ENCODE data around the gene CMTM3.

CMTM3 gene

DNA sequence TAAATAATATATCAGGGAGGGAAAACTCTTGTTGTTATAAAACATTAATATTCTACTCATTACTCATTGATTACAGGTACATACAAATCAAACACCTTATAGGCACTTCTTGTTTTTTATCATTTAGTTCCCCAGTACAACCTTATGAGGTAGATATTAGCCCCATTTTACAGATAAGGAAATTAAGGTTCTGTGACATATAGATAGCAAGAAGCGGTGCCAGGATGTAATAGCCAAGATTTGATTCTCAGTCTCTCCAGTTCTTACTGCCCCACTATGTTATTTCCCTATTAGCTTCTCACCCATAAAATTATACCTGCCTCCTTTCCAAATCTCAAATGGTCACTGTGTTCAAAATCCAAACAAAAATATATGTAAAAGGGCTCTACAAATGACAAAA is 36.9 kb downstream of the CMTM3 start:
- no peak overlapping the region for H3K4me3 ChIP-seq (ENCODE audit: low read depth, low read length)
- H3K36me3 ChIP-seq (ENCODE audit: control insufficient read depth in 2 of 2, insufficient read depth in 1 of 2, low read length in 2 of 2): peaks cover 0 to 1% of the 10 kb centered on the region in 2 experiments; a peak in 2 of 3 replicates
- no peak for TF ChIP-seq ZNF623 (tag by site-specific recombination; IDR thresholded peaks at IDR 0.05)
- TF ChIP-seq ZNF302 (tag by site-specific recombination; IDR thresholded peaks at IDR 0.05; ENCODE audit: low read depth): no peak
- TF ChIP-seq, protein P1, sequence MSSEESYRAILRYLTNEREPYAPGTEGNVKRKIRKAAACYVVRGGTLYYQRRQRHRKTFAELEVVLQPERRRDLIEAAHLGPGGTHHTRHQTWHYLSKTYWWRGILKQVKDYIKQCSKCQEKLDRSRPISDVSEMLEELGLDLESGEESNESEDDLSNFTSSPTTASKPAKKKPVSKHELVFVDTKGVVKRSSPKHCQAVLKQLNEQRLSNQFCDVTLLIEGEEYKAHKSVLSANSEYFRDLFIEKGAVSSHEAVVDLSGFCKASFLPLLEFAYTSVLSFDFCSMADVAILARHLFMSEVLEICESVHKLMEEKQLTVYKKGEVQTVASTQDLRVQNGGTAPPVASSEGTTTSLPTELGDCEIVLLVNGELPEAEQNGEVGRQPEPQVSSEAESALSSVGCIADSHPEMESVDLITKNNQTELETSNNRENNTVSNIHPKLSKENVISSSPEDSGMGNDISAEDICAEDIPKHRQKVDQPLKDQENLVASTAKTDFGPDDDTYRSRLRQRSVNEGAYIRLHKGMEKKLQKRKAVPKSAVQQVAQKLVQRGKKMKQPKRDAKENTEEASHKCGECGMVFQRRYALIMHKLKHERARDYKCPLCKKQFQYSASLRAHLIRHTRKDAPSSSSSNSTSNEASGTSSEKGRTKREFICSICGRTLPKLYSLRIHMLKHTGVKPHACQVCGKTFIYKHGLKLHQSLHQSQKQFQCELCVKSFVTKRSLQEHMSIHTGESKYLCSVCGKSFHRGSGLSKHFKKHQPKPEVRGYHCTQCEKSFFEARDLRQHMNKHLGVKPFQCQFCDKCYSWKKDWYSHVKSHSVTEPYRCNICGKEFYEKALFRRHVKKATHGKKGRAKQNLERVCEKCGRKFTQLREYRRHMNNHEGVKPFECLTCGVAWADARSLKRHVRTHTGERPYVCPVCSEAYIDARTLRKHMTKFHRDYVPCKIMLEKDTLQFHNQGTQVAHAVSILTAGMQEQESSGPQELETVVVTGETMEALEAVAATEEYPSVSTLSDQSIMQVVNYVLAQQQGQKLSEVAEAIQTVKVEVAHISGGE (tag by site-specific recombination; conservative IDR thresholded peaks at IDR 0.05; ENCODE audit: low read depth): no peak
- TF ChIP-seq ZNF76 (tag by site-specific recombination; IDR thresholded peaks at IDR 0.05; ENCODE audit: borderline replicate concordance, low read depth): no peak
- TF ChIP-seq WT1 (tag by site-specific recombination; IDR thresholded peaks at IDR 0.05): no peak
- no peak for TF ChIP-seq FEZF1 (tag by site-specific recombination; IDR thresholded peaks at IDR 0.05)
- TF ChIP-seq SETDB1 (IDR thresholded peaks at IDR 0.05; ENCODE audit: insufficient read length, low read length): no peak
- no peak for TF ChIP-seq KLF10 (tag by site-specific recombination; IDR thresholded peaks at IDR 0.05)
- TF ChIP-seq, protein P2, sequence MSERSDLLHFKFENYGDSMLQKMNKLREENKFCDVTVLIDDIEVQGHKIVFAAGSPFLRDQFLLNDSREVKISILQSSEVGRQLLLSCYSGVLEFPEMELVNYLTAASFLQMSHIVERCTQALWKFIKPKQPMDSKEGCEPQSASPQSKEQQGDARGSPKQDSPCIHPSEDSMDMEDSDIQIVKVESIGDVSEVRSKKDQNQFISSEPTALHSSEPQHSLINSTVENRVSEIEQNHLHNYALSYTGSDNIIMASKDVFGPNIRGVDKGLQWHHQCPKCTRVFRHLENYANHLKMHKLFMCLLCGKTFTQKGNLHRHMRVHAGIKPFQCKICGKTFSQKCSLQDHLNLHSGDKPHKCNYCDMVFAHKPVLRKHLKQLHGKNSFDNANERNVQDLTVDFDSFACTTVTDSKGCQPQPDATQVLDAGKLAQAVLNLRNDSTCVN (tag by site-specific recombination; optimal IDR thresholded peaks at IDR 0.05): no peak
- TF ChIP-seq ZNF530 (tag by site-specific recombination; IDR thresholded peaks at IDR 0.05; ENCODE audit: low read depth): no peak
- no peak overlapping the region for H3K27ac ChIP-seq (ENCODE audit: extremely low read depth, low read depth, low read length)
- H3K4me1 ChIP-seq (ENCODE audit: control insufficient read depth, insufficient read depth, low read length): peaks cover 3% of the 10 kb centered on the region; the same call in 1 of the 2 replicates
- H3K9me3 ChIP-seq (ENCODE audit: control insufficient read depth, insufficient read depth, low read depth, low read length): no peaks in the 10 kb centered on the region
- POLR2A ChIA-PET: interaction anchor here (1.7 kb wide), 1 partner anchor 10 kb away, joined by 5 read pairs; no protein-coding TSS in a partner anchor
- CTCF ChIA-PET: interaction anchor here (0.7 to 3.6 kb wide), 2 partner anchors 10 to 34 kb away, joined by 4 to 28 read pairs; no protein-coding TSS in a partner anchor

DNA sequence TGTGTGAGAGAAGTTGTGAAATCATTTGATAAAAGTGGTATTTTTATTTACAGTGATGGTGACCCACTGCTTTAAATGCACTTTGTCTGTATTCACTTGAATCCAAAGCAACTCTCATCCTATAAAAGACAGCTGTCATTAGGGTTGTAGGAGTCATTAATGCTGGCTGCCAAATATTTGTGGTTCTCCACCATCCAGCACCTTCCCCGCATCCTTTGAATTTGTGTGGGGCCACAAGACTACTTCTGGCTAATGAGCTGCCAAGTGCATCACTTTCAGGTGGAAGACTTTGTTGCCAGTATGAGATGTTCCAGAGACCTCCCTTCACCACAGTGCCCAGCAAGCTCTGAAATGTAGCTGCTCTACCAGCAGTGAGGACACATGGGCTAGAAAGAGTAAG is 43.4 kb downstream of the CMTM3 start:
- ChIA-PET POLR2A (no interaction called here), CTCF (interaction anchor here (0.8 to 1.9 kb wide), 5 partner anchors 13 to 224 kb away, joined by 3 to 8 read pairs (median 4); no protein-coding TSS in a partner anchor)
- no peaks in the 10 kb centered on the region for H3K36me3 ChIP-seq (ENCODE audit: control insufficient read depth in 2 of 2, insufficient read depth in 1 of 2, low read length in 2 of 2)
- H3K27ac ChIP-seq (ENCODE audit: extremely low read depth, low read depth, low read length): no peak overlapping the region
- H3K9me3 ChIP-seq (ENCODE audit: control insufficient read depth, insufficient read depth, low read depth, low read length): no peaks in the 10 kb centered on the region
- no peak overlapping the region for H3K4me3 ChIP-seq (ENCODE audit: low read depth, low read length)
- peaks cover 5% of the 10 kb centered on the region for H3K4me1 ChIP-seq (ENCODE audit: control insufficient read depth, insufficient read depth, low read length)
- TF ChIP-seq OSR2 (tag by site-specific recombination; IDR thresholded peaks at IDR 0.05): no peak
- TF ChIP-seq KLF16 (tag by site-specific recombination; IDR thresholded peaks at IDR 0.05): no peak
- no peak for TF ChIP-seq ZNF544 (tag by site-specific recombination; IDR thresholded peaks at IDR 0.05)
- TF ChIP-seq ZNF184 (tag by site-specific recombination; IDR thresholded peaks at IDR 0.05): no peak
- no peak for TF ChIP-seq ZNF311 (tag by site-specific recombination; IDR thresholded peaks at IDR 0.05; ENCODE audit: borderline replicate concordance)
- no peak for TF ChIP-seq ZNF274 (IDR thresholded peaks at IDR 0.05; ENCODE audit: low read length)
- TF ChIP-seq ZNF274 (tag by site-specific recombination; IDR thresholded peaks at IDR 0.05; ENCODE audit: borderline replicate concordance): no peak
- TF ChIP-seq, protein P2 (tag by site-specific recombination; optimal IDR thresholded peaks at IDR 0.05): no peak
- TF ChIP-seq, protein P3, sequence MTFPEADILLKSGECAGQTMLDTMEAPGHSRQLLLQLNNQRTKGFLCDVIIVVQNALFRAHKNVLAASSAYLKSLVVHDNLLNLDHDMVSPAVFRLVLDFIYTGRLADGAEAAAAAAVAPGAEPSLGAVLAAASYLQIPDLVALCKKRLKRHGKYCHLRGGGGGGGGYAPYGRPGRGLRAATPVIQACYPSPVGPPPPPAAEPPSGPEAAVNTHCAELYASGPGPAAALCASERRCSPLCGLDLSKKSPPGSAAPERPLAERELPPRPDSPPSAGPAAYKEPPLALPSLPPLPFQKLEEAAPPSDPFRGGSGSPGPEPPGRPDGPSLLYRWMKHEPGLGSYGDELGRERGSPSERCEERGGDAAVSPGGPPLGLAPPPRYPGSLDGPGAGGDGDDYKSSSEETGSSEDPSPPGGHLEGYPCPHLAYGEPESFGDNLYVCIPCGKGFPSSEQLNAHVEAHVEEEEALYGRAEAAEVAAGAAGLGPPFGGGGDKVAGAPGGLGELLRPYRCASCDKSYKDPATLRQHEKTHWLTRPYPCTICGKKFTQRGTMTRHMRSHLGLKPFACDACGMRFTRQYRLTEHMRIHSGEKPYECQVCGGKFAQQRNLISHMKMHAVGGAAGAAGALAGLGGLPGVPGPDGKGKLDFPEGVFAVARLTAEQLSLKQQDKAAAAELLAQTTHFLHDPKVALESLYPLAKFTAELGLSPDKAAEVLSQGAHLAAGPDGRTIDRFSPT (tag by site-specific recombination; IDR thresholded peaks at IDR 0.05): no peak
- TF ChIP-seq, protein P4, sequence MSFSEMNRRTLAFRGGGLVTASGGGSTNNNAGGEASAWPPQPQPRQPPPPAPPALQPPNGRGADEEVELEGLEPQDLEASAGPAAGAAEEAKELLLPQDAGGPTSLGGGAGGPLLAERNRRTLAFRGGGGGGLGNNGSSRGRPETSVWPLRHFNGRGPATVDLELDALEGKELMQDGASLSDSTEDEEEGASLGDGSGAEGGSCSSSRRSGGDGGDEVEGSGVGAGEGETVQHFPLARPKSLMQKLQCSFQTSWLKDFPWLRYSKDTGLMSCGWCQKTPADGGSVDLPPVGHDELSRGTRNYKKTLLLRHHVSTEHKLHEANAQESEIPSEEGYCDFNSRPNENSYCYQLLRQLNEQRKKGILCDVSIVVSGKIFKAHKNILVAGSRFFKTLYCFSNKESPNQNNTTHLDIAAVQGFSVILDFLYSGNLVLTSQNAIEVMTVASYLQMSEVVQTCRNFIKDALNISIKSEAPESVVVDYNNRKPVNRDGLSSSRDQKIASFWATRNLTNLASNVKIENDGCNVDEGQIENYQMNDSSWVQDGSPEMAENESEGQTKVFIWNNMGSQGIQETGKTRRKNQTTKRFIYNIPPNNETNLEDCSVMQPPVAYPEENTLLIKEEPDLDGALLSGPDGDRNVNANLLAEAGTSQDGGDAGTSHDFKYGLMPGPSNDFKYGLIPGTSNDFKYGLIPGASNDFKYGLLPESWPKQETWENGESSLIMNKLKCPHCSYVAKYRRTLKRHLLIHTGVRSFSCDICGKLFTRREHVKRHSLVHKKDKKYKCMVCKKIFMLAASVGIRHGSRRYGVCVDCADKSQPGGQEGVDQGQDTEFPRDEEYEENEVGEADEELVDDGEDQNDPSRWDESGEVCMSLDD (tag by site-specific recombination; IDR thresholded peaks at IDR 0.05): no peak
- no peak for TF ChIP-seq ZNF394 (tag by site-specific recombination; IDR thresholded peaks at IDR 0.05; ENCODE audit: borderline replicate concordance)
- TF ChIP-seq, protein P5, sequence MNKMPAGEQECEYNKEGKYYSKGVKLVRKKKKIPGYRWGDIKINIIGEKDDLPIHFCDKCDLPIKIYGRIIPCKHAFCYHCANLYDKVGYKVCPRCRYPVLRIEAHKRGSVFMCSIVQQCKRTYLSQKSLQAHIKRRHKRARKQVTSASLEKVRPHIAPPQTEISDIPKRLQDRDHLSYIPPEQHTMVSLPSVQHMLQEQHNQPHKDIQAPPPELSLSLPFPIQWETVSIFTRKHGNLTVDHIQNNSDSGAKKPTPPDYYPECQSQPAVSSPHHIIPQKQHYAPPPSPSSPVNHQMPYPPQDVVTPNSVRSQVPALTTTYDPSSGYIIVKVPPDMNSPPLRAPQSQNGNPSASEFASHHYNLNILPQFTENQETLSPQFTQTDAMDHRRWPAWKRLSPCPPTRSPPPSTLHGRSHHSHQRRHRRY (tag by site-specific recombination; IDR thresholded peaks at IDR 0.05): no peak
- no peak for TF ChIP-seq MYNN (tag by site-specific recombination; IDR thresholded peaks at IDR 0.05; ENCODE audit: borderline replicate concordance)
- TF ChIP-seq ZNF121 (tag by site-specific recombination; IDR thresholded peaks at IDR 0.05): no peak

All from HEK293 (cell line).